Muscle of arm (tissue), 14 donors: ENCODE measurements around the gene CINP. TPM values are rescaled to one million over a fixed set of nuclear protein-coding genes. Genes with fewer than 3 reads are reported as not detected.

Experiments used
- DNase-seq: peaks from one replicate; pipeline ENCODE4 v3.0.0-alpha.2; 2013
- long read RNA-seq, 11 donors: transcript quantifications; one replicate each; lab custom pipeline, GENCODE V29; 2026
- polyA plus RNA-seq, 12 donors: library from polyadenylated mRNA; unstranded; fragments of 120-200 nt; gene quantifications; one replicate each; pipeline ENCODE4 v1.2.1, GENCODE V29; 2013; ENCODE audit not compliant: insufficient read length in 12 of 12

The CINP gene
- polyA plus RNA-seq, result 10 to 100 TPM in 11 of 12 donors, not detected in 1; 26.6 to 57.1 (median 31.5) TPM
- long read RNA-seq, donor 1, full-length matches to known transcripts, result 22 of 22 reads
- long read RNA-seq, donor 1, partial matches to known transcripts, result 0 of 22 reads
- long read RNA-seq, donor 1, other reads (novel, unspliced or antisense), result 0 of 22 reads
- long read RNA-seq, donor 2, transcript CINP-201 (5 exons, 955 nt), result major isoform, 11 of 12 reads
- long read RNA-seq, donor 2, partial matches to known transcripts, result 0 of 12 reads
- long read RNA-seq, donor 2, other reads (novel, unspliced or antisense), result 0 of 12 reads
- long read RNA-seq, donor 3, full-length matches to known transcripts, result 7 of 7 reads
- long read RNA-seq, donor 3, partial matches to known transcripts, result 0 of 7 reads
- long read RNA-seq, donor 3, other reads (novel, unspliced or antisense), result 0 of 7 reads
- long read RNA-seq, donor 4, transcript CINP-201 (5 exons, 955 nt), result major isoform, 8 of 8 reads
- long read RNA-seq, donor 4, partial matches to known transcripts, result 0 of 8 reads
- long read RNA-seq, donor 4, other reads (novel, unspliced or antisense), result 0 of 8 reads
- long read RNA-seq, donor 5, full-length matches to known transcripts, result 27 of 27 reads
- long read RNA-seq, donor 5, partial matches to known transcripts, result 0 of 27 reads
- long read RNA-seq, donor 5, other reads (novel, unspliced or antisense), result 0 of 27 reads
- long read RNA-seq, donor 6, full-length matches to known transcripts, result 16 of 16 reads
- long read RNA-seq, donor 6, partial matches to known transcripts, result 0 of 16 reads
- long read RNA-seq, donor 6, other reads (novel, unspliced or antisense), result 0 of 16 reads
- long read RNA-seq, donor 7, transcript CINP-201 (5 exons, 955 nt), result major isoform, 9 of 9 reads
- long read RNA-seq, donor 7, partial matches to known transcripts, result 0 of 9 reads
- long read RNA-seq, donor 7, other reads (novel, unspliced or antisense), result 0 of 9 reads
- long read RNA-seq, donor 8, full-length matches to known transcripts, result 18 of 18 reads
- long read RNA-seq, donor 8, partial matches to known transcripts, result 0 of 18 reads
- long read RNA-seq, donor 8, other reads (novel, unspliced or antisense), result 0 of 18 reads
- long read RNA-seq, donor 9, full-length matches to known transcripts, result 8 of 8 reads
- long read RNA-seq, donor 9, partial matches to known transcripts, result 0 of 8 reads
- long read RNA-seq, donor 9, other reads (novel, unspliced or antisense), result 0 of 8 reads
- long read RNA-seq, donor 10, full-length matches to known transcripts, result 20 of 20 reads
- long read RNA-seq, donor 10, partial matches to known transcripts, result 0 of 20 reads
- long read RNA-seq, donor 10, other reads (novel, unspliced or antisense), result 0 of 20 reads
- long read RNA-seq, donor 11, full-length matches to known transcripts, result 18 of 18 reads
- long read RNA-seq, donor 11, partial matches to known transcripts, result 0 of 18 reads
- long read RNA-seq, donor 11, other reads (novel, unspliced or antisense), result 0 of 18 reads

- DNase-seq, result peak; percentile 95
These were observed at the start of gene CINP, which contains the start of gene TECPR2 for GRCh38 chr14:102362545-102363181. Gene CINP, minus strand, starts transcription at chr14:102362890. Its CDS starts 39 bp downstream, at chr14:102362851. Gene TECPR2, plus strand, starts transcription at chr14:102362941. Its CDS starts 13,781 bp downstream, at chr14:102376722.

DNA sequence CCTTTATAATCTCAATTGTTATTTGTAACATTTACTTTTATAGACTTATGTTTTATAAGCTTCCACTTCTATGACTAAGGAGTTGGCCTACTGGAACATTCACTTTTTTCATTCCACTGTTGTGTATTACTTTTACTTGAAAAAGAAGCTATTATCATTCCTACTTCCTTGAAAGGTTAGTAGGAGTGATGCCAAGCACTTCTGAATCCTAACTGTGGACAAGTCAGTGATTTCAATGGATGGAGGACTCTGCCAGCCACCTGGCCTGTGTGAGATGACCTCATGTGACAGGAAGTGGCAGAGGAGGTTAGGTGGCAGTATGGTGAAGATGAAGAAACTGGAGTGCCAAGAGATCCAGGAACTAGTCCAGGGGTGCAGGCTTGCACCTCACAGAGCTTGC, 46.0 kb upstream of the CINP start:
- no peak for DNase-seq

DNA sequence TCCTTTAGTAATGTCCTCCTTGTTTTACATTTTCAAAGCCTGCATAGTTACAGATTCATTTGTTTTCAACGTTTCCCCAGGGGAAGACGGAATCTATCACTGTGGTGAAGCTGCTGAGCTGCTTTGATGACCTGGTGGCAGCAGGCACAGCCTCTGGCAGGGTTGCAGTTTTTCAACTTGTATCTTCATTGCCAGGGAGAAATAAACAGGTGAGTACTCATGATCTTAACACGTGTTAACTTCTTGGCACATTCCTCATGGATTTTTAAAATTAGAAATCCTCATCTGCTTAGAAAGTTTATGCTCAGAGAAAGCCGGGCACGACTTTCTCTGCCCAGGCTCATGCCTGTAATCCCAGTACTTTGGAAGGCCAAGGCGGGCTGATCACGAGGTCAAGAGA, 44.6 kb upstream of the CINP start:
- DNase-seq, result no peak

GRCh38 chr14:102403028-102403427, 40.3 kb upstream of the CINP start:
- DNase-seq, result no peak

GRCh38 chr14:102396521-102396920, 33.8 kb upstream of the CINP start:
- DNase-seq, result no peak

DNA sequence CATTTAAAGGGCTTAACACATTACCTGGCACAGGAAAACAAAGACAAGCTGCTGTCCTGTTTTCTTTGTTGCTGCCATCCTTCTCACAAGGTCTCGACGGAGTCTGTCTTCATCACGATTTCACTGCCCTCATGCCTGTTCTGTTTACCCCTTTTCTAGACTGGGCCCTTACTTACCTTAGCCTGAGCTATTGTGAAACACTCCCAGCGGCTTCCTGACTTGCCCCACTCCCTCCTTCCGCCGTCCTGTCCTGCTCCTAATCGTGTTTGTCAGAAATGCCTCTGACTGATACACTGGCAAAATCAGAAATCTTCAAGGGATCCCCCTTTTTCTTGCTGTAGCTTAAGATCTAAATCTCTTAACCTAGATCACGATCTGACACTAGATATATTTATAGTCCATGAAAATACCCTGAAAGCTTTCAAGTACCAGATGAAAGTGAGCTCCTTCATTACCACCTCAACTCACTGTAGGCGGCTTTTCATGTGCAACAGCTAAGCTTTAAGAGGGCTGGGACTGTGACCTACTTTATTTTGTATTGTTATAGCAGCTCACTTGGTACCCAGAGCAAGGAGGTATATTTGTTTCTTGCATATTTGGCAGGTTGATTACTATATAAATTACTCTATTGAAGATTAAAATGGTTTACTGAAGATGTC, 32.2 kb upstream of the CINP start:
- no peak for DNase-seq

GRCh38 chr14:102392506-102392905, 29.8 kb upstream of the CINP start:
- DNase-seq, result no peak

GRCh38 chr14:102390064-102390855, 27.6 kb upstream of the CINP start:
- no peak for DNase-seq

- DNase-seq, result no peak
These were observed 26.6 kb upstream of the CINP start for GRCh38 chr14:102389246-102389645.

GRCh38 chr14:102387086-102387485, 24.4 kb upstream of the CINP start:
- no peak for DNase-seq

DNA sequence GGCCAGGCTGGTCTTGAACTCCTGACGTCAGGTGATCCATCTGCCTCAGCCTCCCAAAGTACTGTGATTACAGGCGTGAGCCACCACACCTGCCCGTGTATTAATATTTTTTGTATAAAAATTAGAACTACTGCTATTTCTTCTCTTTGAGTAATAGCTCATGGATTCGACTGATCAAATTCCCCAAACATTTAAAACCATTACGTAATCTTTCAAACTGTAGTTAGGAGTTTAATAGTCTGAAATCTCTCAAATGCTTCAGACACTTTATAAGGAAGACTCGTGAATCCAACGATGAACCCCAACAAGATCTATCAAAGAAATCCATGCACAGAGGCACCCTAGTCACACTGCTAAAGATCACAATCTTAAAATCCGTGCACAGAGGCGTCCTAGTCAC, 16.1 kb upstream of the CINP start:
- no peak for DNase-seq

- DNase-seq, result no peak
These were observed 15.0 kb upstream of the CINP start for GRCh38 chr14:102377696-102378095.

- no peak for DNase-seq
These were observed 12.4 kb upstream of the CINP start for GRCh38 chr14:102375119-102375518.

DNA sequence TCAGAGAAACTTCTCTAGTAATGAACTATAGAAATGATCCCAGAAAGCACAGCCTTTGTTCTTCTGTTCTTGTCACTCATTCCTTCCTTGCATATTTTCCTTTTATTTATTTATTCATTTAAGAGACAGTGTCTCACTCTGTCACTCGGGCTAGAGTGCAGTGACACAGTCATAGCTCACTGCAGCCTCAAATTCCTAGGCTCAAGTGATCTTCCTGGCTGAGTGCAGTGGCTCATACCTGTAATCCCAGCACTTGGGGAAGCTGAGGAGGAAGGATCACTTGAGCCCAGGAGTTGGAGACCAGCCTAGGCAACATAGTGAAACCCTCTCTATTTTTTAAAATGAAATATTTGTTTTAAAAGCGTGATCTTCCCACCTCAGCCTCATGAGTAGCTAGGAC, 11.6 kb upstream of the CINP start:
- no peak for DNase-seq

DNA sequence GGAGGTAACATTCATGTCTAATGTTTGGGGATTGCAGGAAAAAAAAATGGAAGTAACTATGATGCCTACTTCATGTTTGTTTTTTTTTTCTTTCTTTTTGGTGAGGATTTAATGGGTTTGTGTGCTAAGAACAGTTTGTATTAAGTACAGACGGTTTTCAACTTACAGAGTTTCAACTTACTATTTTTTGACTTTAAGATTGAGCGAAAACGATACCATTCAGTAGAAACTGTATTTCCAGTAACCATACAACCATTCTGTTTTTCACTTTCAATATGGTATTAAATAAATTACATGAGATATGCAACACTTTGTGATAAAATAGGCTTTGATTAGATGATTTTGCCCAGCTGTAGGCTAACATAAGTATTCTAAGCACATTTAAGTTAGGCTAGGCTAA, 10.4 kb upstream of the CINP start:
- DNase-seq, result no peak

GRCh38 chr14:102371361-102371760, 8.7 kb upstream of the CINP start:
- DNase-seq, result no peak

DNA sequence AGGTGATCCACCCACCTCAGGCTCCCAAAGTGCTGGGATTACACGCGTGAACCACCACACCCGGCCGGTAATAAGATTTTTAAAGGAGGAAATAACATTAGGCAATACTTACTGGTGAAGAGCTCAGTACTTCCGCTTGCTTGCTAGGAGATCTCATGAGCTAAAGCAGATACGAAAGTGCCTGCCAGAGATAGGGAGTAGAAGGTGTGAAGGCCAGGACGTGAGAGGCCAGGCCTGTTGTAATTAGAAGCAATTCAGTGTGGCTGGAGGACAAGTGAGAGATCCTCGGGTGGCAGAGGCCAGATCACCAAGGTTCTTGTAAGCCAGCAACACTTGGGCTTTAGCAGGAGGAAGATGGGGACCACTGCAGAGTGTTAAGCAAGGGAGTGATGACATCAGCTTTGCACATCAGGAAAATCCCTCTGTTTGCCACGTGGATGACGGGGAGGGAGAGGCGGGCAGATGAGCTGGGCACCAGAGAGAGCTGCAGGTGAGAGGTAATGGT, 7.7 kb upstream of the CINP start:
- no peak for DNase-seq

- DNase-seq, result peak; percentile 39
These were observed 673 bp upstream of the CINP start for GRCh38 chr14:102363182-102363943.
